CD4-positive, alpha-beta T cell treated with Interleukin-6 for 4 hours (primary cell): ENCODE measurements around the gene TMEM72.

Experiments
- DNase-seq: peaks from one replicate; pipeline ENCODE4 v3.0.0-alpha.2; 2020; ENCODE audit warnings: mixed read lengths

Gene TMEM72

GRCh38 chr10:44935201-44935965, 24.2 kb downstream of the TMEM72 start:
- no peak for DNase-seq

GRCh38 chr10:44935966-44936295, 24.8 kb downstream of the TMEM72 start:
- no peak for DNase-seq

DNA sequence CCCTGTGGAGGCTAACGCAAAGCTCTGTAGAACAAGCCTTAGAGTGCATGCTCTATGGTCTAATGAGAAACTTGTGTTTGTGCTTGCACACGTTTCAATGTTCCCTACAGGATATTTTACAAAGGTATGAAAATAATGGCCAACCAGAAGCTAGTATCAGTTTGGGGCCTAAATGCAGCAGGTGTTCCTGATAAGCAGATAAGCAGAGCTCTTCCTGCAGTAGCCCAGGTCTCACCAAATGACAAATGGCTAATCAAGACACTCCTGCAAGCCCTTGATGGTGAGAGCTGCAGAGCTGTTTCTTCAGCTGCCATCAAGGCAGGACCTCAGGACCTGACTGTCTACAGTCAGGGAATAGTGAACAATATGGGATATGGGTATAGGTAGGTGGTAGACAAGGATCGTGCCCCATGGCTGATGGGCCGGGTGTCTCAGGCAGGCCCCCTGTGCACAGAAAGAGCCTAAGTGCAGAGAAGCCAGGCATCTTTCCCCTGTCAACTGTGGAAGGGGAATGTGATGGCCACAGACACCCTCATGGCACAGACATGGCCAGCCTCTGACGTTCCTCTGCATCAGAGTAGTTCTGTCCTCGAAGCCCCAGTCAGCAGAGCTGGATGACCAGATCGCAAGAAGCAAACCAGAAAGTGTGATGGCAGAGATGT, 25.3 kb downstream of the TMEM72 start:
- no peak for DNase-seq

GRCh38 chr10:44937196-44938005, 26.3 kb downstream of the TMEM72 start:
- no peak for DNase-seq

DNA sequence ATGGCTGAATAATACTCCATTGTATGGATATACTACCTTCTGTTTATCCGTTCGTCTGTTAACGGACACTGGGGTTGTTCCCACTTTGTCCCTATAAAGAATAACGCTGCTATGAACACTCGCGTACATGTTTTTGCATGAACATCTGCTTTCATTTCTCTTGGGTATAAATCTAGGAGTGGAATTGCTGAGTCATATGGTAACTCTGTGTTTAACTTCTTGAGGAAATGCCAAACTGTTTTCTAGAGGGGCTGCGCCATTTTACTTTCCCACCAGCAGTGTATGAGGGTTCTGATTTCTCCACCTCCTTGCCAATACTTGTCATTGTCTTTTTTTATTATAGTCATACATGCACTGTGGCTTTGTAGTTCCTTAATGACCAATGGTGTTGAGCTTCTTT, 27.8 kb downstream of the TMEM72 start:
- DNase-seq, result no peak

GRCh38 chr10:44939691-44940401, 28.7 kb downstream of the TMEM72 start:
- no peak for DNase-seq

GRCh38 chr10:44944354-44944753, 33.2 kb downstream of the TMEM72 start:
- DNase-seq, result no peak

DNA sequence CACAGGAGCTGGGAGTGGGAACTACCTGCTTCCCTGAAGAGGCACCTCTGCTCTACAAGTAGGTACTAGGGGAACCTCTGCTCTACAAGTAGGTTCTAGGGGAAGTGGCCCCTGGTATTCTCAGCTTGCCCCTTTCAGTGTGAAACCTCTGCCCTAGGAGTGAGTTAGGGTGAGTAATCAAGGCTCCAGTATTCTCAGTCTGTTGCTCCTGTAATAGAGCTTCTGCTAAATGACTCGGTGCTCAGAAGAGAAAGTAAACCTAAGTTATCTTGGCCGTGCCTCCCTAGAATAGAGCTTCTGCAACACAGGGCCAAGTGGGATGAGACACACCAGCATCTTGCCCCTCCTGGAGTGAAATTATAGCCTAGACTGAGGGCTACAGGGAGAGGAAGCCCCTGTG, 35.1 kb downstream of the TMEM72 start:
- DNase-seq, result no peak

DNA sequence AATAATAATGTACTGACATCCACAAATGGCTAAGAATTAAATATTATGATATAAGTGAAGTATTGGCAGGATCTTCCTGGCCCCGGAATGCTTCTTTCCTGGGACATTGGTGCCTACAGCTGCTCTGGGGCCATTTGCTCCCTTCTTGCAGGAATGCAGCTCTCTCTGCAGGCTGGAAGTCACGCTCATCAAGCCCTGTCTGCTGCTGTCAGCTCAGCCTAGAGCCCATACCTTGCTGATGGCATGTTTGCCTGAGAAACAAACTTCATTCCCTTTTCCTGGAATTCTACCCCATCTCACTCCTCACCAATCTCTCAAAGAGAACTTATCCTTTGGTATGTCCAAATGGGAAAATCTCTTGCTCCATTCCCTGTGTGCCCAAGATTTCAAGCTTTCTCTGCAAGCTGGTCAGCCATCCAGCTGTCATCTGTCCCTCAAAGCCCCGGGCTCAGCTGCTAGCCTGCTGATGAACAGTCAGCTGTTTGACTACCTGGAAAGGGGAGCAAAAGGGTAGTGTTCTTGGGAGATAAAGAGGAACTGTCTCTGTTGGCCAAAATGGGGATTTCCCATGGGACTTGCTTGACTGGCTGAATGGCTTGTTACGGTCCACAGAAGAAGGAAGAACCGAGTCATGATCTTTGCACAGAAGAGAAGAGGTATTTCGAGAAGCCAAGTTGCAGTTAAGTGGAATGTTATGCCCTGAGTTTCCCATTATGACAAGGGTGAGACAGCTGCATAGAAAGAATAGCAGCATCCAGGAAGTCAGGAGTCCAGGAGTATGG, 36.4 kb downstream of the TMEM72 start:
- no peak for DNase-seq

- DNase-seq, result no peak
Observed at GRCh38 chr10:44948642-44949041, 37.5 kb downstream of the TMEM72 start.

GRCh38 chr10:44949127-44949802, 38.1 kb downstream of the TMEM72 start:
- DNase-seq, result no peak

GRCh38 chr10:44949915-44950314, 38.8 kb downstream of the TMEM72 start:
- DNase-seq, result no peak

DNA sequence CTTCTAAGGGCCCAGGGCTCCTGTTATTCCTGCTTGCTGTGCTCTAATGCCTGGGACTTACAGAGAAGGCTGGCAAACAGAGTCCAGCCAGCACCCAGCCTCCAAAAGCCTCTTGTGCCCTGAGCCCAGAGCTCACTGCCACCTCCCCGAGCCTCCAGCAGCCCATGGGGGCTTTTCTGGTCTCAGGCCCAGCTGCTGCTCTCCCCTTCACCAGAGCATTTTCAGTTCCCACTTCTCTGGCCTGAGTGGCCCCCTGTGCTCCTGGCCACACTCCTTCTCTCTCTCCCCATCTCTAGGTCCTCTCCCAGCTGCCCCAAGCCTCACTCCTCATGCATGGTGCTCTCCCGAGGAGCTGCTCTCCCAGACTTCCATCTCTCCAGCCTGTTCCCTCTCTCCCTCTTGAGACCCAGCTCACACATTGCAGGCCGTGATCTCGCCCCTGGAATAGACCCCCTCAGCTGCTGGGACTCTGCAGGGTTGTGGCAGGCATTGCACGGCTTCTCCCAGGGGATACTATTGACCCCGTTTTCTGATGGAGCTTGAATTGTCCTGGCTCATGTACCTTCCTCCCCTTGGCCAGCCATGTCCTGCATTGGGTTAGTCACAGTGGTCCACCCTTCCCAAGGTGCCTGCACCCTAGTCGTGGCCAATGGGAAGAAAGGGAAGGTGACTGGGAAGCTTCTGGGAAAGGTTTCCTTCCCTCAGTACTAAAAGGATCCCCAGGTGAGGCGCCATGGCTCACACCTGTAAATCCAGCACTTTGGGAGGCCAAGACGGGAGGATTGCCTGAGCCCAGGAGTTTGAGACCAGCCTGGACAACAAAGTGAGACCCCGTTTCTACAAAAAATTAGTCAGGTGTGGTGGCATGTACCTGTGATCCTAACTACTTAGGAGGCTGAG, 39.4 kb downstream of the TMEM72 start:
- no peak for DNase-seq

- DNase-seq, result no peak
Observed at GRCh38 chr10:44951576-44952226, 40.6 kb downstream of the TMEM72 start.

DNA sequence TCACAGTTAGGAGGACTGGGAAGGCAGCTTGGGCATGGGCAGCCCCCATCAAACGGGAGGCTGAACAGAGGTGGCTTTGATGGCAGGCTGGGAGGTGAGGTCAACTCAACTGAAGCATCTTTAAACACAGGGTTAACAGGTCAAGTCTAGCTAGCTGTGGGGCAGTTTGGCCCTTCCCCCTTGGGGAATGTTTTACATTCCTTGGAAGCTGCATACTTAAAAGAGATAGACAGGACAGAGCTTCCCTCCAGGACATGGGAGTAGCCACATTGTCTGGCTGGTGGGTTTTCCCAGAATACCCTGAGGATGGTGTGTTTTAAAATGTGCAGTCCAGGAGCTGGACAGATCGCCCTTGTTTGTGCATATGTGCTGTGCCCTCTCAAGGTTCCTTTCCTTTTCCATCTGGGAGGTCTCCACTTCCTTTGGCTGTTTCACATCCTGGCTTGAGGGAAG, 41.7 kb downstream of the TMEM72 start:
- no peak for DNase-seq

- no peak for DNase-seq
Observed at GRCh38 chr10:44954042-44954441, 42.9 kb downstream of the TMEM72 start.

DNA sequence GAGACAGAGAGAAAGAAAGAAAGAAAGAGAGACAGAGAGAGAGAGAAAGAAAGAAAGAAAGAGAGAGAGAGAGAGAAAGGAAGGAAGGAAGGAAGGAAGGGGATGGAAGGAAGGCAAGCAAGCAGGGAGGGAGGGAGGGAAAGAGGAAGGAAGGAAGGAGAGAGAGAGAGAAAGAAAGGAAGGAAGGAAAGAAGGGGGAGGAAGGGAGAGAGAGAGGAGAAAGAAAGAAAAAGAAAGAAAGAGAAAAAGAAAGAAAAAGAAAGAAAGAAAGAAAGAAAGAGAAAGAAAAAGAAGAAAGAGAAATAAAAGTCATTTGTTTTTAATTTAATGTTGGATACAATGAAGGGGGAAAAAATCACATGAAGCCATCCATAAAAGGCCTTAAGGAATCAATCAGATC, 43.8 kb downstream of the TMEM72 start:
- DNase-seq, result no peak

DNA sequence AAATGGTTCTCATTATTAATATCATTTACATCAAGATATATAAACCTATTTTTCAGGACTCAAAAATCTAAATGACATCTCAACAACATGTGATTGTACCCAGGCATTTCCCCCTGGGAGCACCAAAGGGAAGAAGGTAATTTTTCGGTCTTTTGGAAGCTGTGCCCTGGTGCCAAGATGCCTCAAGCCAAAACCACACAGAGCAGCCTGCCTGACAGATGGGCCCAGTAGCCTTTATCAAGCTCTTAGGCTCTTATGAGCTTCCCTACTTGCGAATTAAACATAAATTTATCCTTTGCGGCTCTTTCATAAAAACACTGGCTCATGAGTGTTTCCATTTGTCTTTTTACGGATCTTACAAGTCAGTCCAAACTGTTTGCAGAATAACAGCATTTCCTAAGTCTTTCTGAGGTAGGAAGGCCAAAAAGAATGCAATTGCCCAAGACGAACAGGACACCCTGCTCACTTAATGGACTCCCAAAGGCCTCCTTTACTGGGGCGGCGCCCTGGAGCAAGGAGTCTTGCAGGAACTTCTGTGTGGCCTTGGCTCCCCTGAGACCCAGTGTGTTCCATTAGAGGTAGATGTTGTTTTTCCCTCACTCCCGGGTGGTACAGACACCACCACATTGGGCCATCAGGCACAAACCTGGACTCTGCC, 44.4 kb downstream of the TMEM72 start:
- no peak for DNase-seq

DNA sequence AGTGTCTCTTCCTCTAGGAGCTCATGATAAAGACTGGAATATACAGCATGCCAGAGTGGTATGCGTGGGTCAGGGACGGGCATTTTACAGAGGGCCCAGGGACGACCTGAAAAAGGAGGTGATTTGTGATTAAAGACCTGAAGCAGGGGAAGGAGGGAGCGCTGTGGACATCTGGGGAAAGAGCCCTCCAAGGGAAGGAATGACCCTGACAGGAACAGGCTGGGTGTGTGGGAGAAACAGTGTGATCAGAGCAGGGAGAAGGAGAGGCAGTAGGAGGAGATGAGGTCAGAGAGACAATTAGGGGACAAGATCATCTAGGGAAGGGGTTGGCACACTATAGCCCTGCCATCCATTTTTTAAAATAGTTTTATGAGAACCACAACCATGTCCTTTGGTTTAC, 45.1 kb downstream of the TMEM72 start:
- DNase-seq, result no peak
